ENCODE data around the gene BRSK2.

DNA sequence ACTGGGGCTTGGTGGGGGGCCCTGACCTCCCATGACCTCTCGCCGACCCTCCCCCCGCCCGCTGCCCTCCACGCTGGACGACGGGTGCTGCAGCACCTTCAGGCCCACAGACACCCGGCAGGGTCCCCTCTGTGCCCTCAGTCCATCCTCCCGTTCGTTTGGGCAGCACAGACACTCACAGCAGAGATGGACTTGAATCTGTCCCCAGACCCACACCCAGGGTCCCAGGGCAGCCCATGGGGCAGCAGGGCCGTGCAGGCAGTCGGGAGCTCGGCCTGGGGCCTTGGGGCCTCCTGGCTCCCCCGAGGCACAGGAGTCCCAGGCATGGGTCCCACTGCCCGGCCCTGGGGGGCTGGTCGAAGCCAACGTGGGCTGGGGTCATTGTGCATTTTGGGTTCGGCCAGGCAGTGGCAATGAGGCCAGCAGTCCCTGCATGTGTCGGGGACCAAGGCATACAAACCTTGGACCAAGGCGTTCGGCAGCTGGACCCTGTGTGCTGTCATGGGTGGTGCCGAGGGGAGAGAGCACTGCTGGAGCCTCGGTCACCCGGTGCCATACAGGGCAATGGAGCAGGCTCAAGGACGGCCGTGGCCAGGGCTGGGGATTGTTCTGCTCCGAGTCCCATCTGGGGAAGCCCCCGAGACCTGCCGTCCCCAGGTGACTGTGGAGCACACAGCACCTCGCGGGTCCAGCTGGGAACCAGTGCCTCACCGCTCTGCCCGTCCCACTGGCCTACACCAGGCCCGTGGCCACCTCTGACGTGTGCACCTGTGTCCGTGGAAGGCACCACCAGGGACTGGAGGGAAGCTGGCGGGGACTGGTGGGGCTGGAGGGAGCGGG is 19.3 kb upstream of the BRSK2 start:
- TF ChIP-seq, protein P1, sequence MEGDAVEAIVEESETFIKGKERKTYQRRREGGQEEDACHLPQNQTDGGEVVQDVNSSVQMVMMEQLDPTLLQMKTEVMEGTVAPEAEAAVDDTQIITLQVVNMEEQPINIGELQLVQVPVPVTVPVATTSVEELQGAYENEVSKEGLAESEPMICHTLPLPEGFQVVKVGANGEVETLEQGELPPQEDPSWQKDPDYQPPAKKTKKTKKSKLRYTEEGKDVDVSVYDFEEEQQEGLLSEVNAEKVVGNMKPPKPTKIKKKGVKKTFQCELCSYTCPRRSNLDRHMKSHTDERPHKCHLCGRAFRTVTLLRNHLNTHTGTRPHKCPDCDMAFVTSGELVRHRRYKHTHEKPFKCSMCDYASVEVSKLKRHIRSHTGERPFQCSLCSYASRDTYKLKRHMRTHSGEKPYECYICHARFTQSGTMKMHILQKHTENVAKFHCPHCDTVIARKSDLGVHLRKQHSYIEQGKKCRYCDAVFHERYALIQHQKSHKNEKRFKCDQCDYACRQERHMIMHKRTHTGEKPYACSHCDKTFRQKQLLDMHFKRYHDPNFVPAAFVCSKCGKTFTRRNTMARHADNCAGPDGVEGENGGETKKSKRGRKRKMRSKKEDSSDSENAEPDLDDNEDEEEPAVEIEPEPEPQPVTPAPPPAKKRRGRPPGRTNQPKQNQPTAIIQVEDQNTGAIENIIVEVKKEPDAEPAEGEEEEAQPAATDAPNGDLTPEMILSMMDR (IDR thresholded peaks at IDR 0.05; ENCODE audit: insufficient read depth, low read depth, low read length): no peak
- TF ChIP-seq EZH2 (IDR thresholded peaks at IDR 0.05; ENCODE audit: insufficient read depth, low read length): no peak
